Prostate gland (tissue), 2 donors: Measurements from ENCODE around the gene YEATS2. TPM values are rescaled to one million over a fixed set of nuclear protein-coding genes. Genes with fewer than 3 reads are reported as not detected.

Experiments
- DNase-seq: peaks from one replicate; pipeline ENCODE4 v3.0.0-alpha.2; 2019; ENCODE audit warnings: low spot score
- H3K27ac ChIP-seq, 2 donors: fragments of 200-600 bp; sonication (generic); 2 replicates each; pipeline ENCODE4 v1.5.1; 2017 to 2019
- H3K27me3 ChIP-seq: fragments of 200-600 bp; sonication (generic); replicated peaks from 2 replicates; pipeline ENCODE4 v1.5.1; 2019; ENCODE audit not compliant: insufficient read depth
- H3K36me3 ChIP-seq, 2 donors: fragments of 200-600 bp; sonication (generic); 1 replicate in 1 of 2; 2 replicates in 1 of 2; pipeline versions ENCODE4 v1.5.1 to v1.8.1; 2017 to 2019
- H3K4me1 ChIP-seq: fragments of 200-600 bp; sonication (generic); replicated peaks from 2 replicates; pipeline ENCODE4 v1.5.1; 2019
- H3K4me3 ChIP-seq, 2 donors: fragments of 200-600 bp; sonication (generic); 2 replicates each; pipeline ENCODE4 v1.5.1; 2017 to 2019
- H3K9me3 ChIP-seq: fragments of 200-600 bp; sonication (generic); 2 replicates; pipeline ENCODE4 v1.5.1; 2017
- CTCF ChIP-seq, 4 experiments: fragments of 200-600 bp in 2 of 4; fragments of 450-650 bp in 2 of 4; sonication (generic) in 2 of 4; IDR thresholded peaks; 1 replicate in 3 of 4; 2 replicates in 1 of 4; pipeline ENCODE4 v1.5.1; 2016 to 2019; ENCODE audit warnings: antibody characterized with exemption in 4 of 4, mild to moderate bottlenecking in 2 of 4, moderate library complexity in 2 of 4
- POLR2A ChIP-seq: fragments of 450-650 bp; IDR thresholded peaks from one replicate; pipeline ENCODE4 v1.6.1; 2016; ENCODE audit warnings: antibody characterized with exemption, mild to moderate bottlenecking
- POLR2AphosphoS5 ChIP-seq: sonication (generic); formaldehyde crosslinking; IDR thresholded peaks from one replicate; pipeline ENCODE4 v1.6.1; 2017; ENCODE audit warnings: antibody characterized with exemption
- WGBS: methylation state at CpG from one replicate; pipeline ENCODE4 v1.1.5; 2018; 5-methylcytosine and 5-hydroxymethylcytosine counted together
- intact Hi-C: fragments of 100-400 bp; cut with DNase I; formaldehyde crosslinking; loops from one replicate; pipeline ENCODE4 v1.14.2; 2022
- total RNA-seq, 2 donors: library from RNA; depleted of rRNA; stranded (reverse); fragments of >200 nt; gene quantifications; one replicate each; pipeline ENCODE4 v1.1.0, GENCODE V29; 2016

The YEATS2 gene
- total RNA-seq, 2 donors from 2014 or later, result 24.1 to 24.8 TPM

DNA sequence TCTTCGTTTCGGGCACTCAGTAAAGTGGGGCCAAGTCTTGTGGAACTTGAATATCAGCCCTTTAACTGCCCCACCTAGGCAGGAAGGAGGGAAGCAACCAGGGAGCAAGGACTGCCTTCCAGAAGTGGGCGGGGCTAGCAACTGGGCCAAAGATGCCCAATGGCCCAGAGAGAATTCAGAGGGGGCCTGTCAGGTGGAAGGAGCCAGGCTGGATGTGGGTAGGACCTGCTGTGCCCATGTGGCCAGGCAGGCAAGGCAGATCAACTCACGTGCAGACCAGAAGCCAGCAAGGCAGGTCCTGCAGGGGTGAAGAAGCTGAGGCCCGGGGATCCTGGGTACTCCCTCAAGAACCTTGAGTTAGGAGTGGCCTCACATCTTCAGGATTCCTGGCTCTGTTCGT lies 122.2 kb downstream of the YEATS2 start:
- no peak overlapping the region for H3K4me3 ChIP-seq
- intact Hi-C loops, result no loop called here
- no peaks in the 10 kb centered on the region for H3K27me3 ChIP-seq
- no peaks in the 10 kb centered on the region for H3K9me3 ChIP-seq
- H3K27ac ChIP-seq, result no peak overlapping the region
- no peak for TF ChIP-seq POLR2AphosphoS5
- TF ChIP-seq CTCF (IDR thresholded peaks at IDR 0.05), result no peak
- no peak for TF ChIP-seq POLR2A
- DNase-seq, result no peak
- no peaks in the 10 kb centered on the region for H3K4me1 ChIP-seq
- WGBS, result 72% methylated on average over 6 of the region's 6 CpGs
- H3K36me3 ChIP-seq, result no peaks in the 10 kb centered on the region

GRCh38 chr3:183822631-183823030 lies 125.0 kb downstream of the YEATS2 start:
- H3K4me3 ChIP-seq, result no peak overlapping the region
- no peaks in the 10 kb centered on the region for H3K27me3 ChIP-seq
- H3K9me3 ChIP-seq, result no peaks in the 10 kb centered on the region
- DNase-seq, result no peak
- no peaks in the 10 kb centered on the region for H3K4me1 ChIP-seq
- intact Hi-C loops, result no loop called here
- TF ChIP-seq POLR2A, result no peak
- TF ChIP-seq CTCF (IDR thresholded peaks at IDR 0.05), result no peak
- TF ChIP-seq POLR2AphosphoS5, result no peak
- no peak overlapping the region for H3K27ac ChIP-seq
- WGBS, result 85% methylated on average over 13 of the region's 13 CpGs
- H3K36me3 ChIP-seq, result no peaks in the 10 kb centered on the region

GRCh38 chr3:183823963-183824362 lies 126.4 kb downstream of the YEATS2 start:
- Histone ChIP-seq H3K9me3 (no peaks in the 10 kb centered on the region), H3K27me3 (no peaks in the 10 kb centered on the region), H3K4me3 (no peak overlapping the region), H3K27ac (no peak overlapping the region), H3K4me1 (no peaks in the 10 kb centered on the region), H3K36me3 (no peaks in the 10 kb centered on the region)
- 74% methylated on average over 5 of the region's 5 CpGs for WGBS
- no peak for TF ChIP-seq POLR2A
- no peak for TF ChIP-seq CTCF (IDR thresholded peaks at IDR 0.05)
- TF ChIP-seq POLR2AphosphoS5, result no peak
- no peak for DNase-seq
- intact Hi-C loops, result no loop called here

- Histone ChIP-seq H3K27ac (peak overlapping the region; percentile 36 to 61), H3K4me1 (no peaks in the 10 kb centered on the region), H3K9me3 (no peaks in the 10 kb centered on the region), H3K4me3 (peak overlapping the region; percentile 52 to 63), H3K36me3 (peaks cover 0 to 5% of the 10 kb centered on the region in 2 donors), H3K27me3 (no peaks in the 10 kb centered on the region)
- 3% methylated on average over 62 of the region's 88 CpGs for WGBS
- no peak for DNase-seq
- intact Hi-C loops, result no loop called here
- TF ChIP-seq POLR2AphosphoS5, result no peak
- no peak for TF ChIP-seq CTCF (IDR thresholded peaks at IDR 0.05)
- no peak for TF ChIP-seq POLR2A
Observed at GRCh38 chr3:183824761-183825455, 127.3 kb downstream of the YEATS2 start.

GRCh38 chr3:183825456-183826161 lies 128.0 kb downstream of the YEATS2 start, which contains the start of gene MAP6D1:
TSS of gene MAP6D1 (minus strand) at chr3:183825577. CDS start at chr3:183825547, 30 bp downstream.
- WGBS, result 3% methylated on average over 33 of the region's 69 CpGs
- H3K27me3 ChIP-seq, result no peaks in the 10 kb centered on the region
- DNase-seq, result peak; percentile 23

More at GRCh38 chr3:183825456-183826161, 128.0 kb downstream of the YEATS2 start, which contains the start of gene MAP6D1:
- peaks cover 0 to 5% of the 10 kb centered on the region in 2 donors for H3K36me3 ChIP-seq
- TF ChIP-seq POLR2AphosphoS5, result no peak
- TF ChIP-seq CTCF (IDR thresholded peaks at IDR 0.05), result peak in 2 of 4 experiments; percentile 26 to 29
- H3K4me1 ChIP-seq, result no peaks in the 10 kb centered on the region
- H3K27ac ChIP-seq, result peak within 1 kb of the TSS; percentile 36 to 61
- peak within 1 kb of the TSS; percentile 52 to 63 for H3K4me3 ChIP-seq
- H3K9me3 ChIP-seq, result no peaks in the 10 kb centered on the region
- intact Hi-C loops, result no loop called here
